DOHH2 (cell line): ENCODE results near the gene PCDH18.

Experiments used
- H3F3A ChIP-seq: fragments of 200-600 bp; sonication (generic), shearing (Covaris generic); 2 replicates; pipeline ENCODE4 v1.6.0; 2016; ENCODE audit warnings: antibody characterized with exemption, mild to moderate bottlenecking; ENCODE audit not compliant: control insufficient read depth, insufficient read depth
- H3K27ac ChIP-seq: fragments of 200-600 bp; sonication (generic); 2 replicates; pipeline ENCODE4 v1.5.1; 2014; ENCODE audit warnings: low read depth, mild to moderate bottlenecking, low read length, moderate library complexity
- H3K27me3 ChIP-seq: fragments of 200-600 bp; sonication (generic); 2 replicates; pipeline ENCODE4 v1.6.1; 2014; ENCODE audit warnings: mild to moderate bottlenecking, low read length, mixed read lengths; ENCODE audit not compliant: control insufficient read depth
- H3K36me3 ChIP-seq: fragments of 200-600 bp; sonication (generic); 2 replicates; pipeline ENCODE4 v1.6.1; 2014; ENCODE audit warnings: mild to moderate bottlenecking, low read length, moderate library complexity, mixed read lengths; ENCODE audit not compliant: control insufficient read depth
- H3K4me1 ChIP-seq: fragments of 200-600 bp; sonication (generic); 2 replicates; pipeline ENCODE4 v1.6.1; 2014; ENCODE audit warnings: mild to moderate bottlenecking, low read length, mixed read lengths; ENCODE audit not compliant: control insufficient read depth
- H3K4me2 ChIP-seq: fragments of 200-600 bp; sonication (generic); 2 replicates; pipeline ENCODE4 v1.6.0; 2014; ENCODE audit warnings: mild to moderate bottlenecking, low read length, moderate library complexity
- H3K4me3 ChIP-seq: fragments of 200-600 bp; sonication (generic); 2 replicates; pipeline ENCODE4 v1.5.1; 2014; ENCODE audit warnings: mild to moderate bottlenecking, low read length, mixed read lengths
- H3K79me2 ChIP-seq: fragments of 200-600 bp; sonication (generic); 2 replicates; pipeline ENCODE4 v1.6.1; 2014; ENCODE audit warnings: mild to moderate bottlenecking, low read length, mixed read lengths; ENCODE audit not compliant: control insufficient read depth
- H3K9me2 ChIP-seq: fragments of 200-600 bp; sonication (generic); replicated peaks from 2 replicates; pipeline ENCODE4 v1.6.1; 2014; ENCODE audit warnings: mild to moderate bottlenecking, low read length, mixed read lengths; ENCODE audit not compliant: control insufficient read depth
- H3K9me3 ChIP-seq: fragments of 200-600 bp; sonication (generic); 2 replicates; pipeline ENCODE4 v1.6.1; 2014; ENCODE audit warnings: antibody characterized with exemption, low read length, mixed read lengths; ENCODE audit not compliant: control insufficient read depth, insufficient read depth
- H4K20me1 ChIP-seq: fragments of 200-600 bp; sonication (generic); 2 replicates; pipeline ENCODE4 v1.6.0; 2014; ENCODE audit warnings: low read depth, mild to moderate bottlenecking, antibody characterized with exemption, low read length, moderate library complexity; ENCODE audit not compliant: control insufficient read depth, insufficient read depth
- CTCF ChIP-seq: fragments of 200-600 bp; sonication (generic); IDR thresholded peaks from one replicate; pipeline ENCODE4 v1.5.1; 2014; ENCODE audit warnings: antibody characterized with exemption, mild to moderate bottlenecking, low read depth, low read length; ENCODE audit not compliant: poor library complexity, severe bottlenecking
- EZH2phosphoT487 ChIP-seq: fragments of 200-600 bp; sonication (generic); IDR thresholded peaks from 2 replicates; pipeline ENCODE4 v1.6.1; 2017; ENCODE audit warnings: borderline replicate concordance, mild to moderate bottlenecking, antibody characterized with exemption, low read length, moderate library complexity, mixed read lengths

The PCDH18 gene

GRCh38 chr4:137531986-137532868, at the start of gene PCDH18:
PCDH18 (minus strand) TSS chr4:137532494; CDS start chr4:137532088, 406 bp downstream.
- no peak for TF ChIP-seq EZH2phosphoT487
- TF ChIP-seq CTCF = no peak
- H3K79me2 ChIP-seq = no peaks in the 10 kb centered on the region

GRCh38 chr4:137576446-137576845, 44.2 kb upstream of the PCDH18 start:
- Histone ChIP-seq H3K27ac (no peak overlapping the region), H4K20me1 (no peaks in the 10 kb centered on the region)

More at GRCh38 chr4:137531986-137532868, at the start of gene PCDH18:
- no peaks in the 10 kb centered on the region for H3K27me3 ChIP-seq
- H3K9me2 ChIP-seq = no peaks in the 10 kb centered on the region
- no peak within 1 kb of the TSS for H3K4me2 ChIP-seq
- H3K36me3 ChIP-seq = no peaks in the 10 kb centered on the region
- no peaks in the 10 kb centered on the region for H4K20me1 ChIP-seq
- H3K9me3 ChIP-seq = no peaks in the 10 kb centered on the region
- no peaks in the 10 kb centered on the region for H3F3A ChIP-seq
- H3K4me3 ChIP-seq = no peak within 1 kb of the TSS
- H3K4me1 ChIP-seq = no peaks in the 10 kb centered on the region
- H3K27ac ChIP-seq = no peak within 1 kb of the TSS

DNA sequence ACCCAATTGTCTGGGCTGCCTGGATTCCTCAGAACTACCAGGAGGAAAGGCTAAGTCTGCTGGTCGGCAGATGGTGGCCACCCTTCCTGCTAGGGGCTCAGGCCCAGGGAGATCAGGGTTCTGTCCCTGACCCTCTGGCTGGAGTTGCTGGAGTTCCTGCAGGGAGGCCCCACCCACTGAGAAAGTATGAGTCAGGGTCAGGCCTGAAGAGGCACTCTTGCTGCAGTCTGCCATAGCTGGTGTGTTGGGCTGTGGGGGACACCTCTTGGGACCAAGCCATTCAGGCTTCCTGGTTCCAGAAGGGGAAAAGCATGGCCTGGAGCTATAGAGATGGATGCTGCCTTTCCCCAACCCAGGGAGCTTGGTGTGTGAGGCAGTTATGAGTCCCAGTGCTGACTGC, 40.4 kb upstream of the PCDH18 start:
- Histone ChIP-seq H3K4me2 (no peak overlapping the region), H3K27ac (no peak overlapping the region), H3K79me2 (no peaks in the 10 kb centered on the region), H3K4me1 (no peaks in the 10 kb centered on the region), H3K9me2 (no peaks in the 10 kb centered on the region), H3K9me3 (no peaks in the 10 kb centered on the region; the same call in 1 of the 2 replicates), H4K20me1 (no peaks in the 10 kb centered on the region), H3K36me3 (no peaks in the 10 kb centered on the region), H3K4me3 (no peak overlapping the region), H3K27me3 (no peaks in the 10 kb centered on the region), H3F3A (no peaks in the 10 kb centered on the region)
- TF ChIP-seq EZH2phosphoT487 (no peak), CTCF (no peak)

More at GRCh38 chr4:137576446-137576845, 44.2 kb upstream of the PCDH18 start:
- no peak overlapping the region for H3K4me3 ChIP-seq
- H3K27me3 ChIP-seq = no peaks in the 10 kb centered on the region
- H3K4me1 ChIP-seq = no peaks in the 10 kb centered on the region
- H3F3A ChIP-seq = no peaks in the 10 kb centered on the region
- H3K9me3 ChIP-seq = no peaks in the 10 kb centered on the region; the same call in 1 of the 2 replicates
- TF ChIP-seq CTCF (no peak), EZH2phosphoT487 (no peak)
- H3K9me2 ChIP-seq = no peaks in the 10 kb centered on the region
- no peaks in the 10 kb centered on the region for H3K36me3 ChIP-seq
- no peak overlapping the region for H3K4me2 ChIP-seq
- no peaks in the 10 kb centered on the region for H3K79me2 ChIP-seq
